Upper lobe of left lung (tissue), 6 donors: ENCODE results near the gene PATE3. TPM values are rescaled to one million over a fixed set of nuclear protein-coding genes. Genes with fewer than 3 reads are reported as not detected.

Experiments
- ATAC-seq, 2 donors: fragments of 200-7000 bp; cut with Tn5 transposase; one replicate each; pipeline ENCODE4 v1.9.1; 2022; ENCODE audit warnings: mild to moderate bottlenecking in 2 of 2, moderate library complexity in 2 of 2; ENCODE audit not compliant: low FRiP score in 2 of 2
- DNase-seq, 2 donors: peaks; one replicate each; pipeline ENCODE4 v3.0.0-alpha.2; 2019 to 2020
- H3K27ac ChIP-seq, 4 donors: fragments of 200-600 bp; sonication (generic); one replicate each; pipeline ENCODE4 v1.5.1; 2016 to 2019
- H3K27me3 ChIP-seq, 4 donors: fragments of 200-600 bp; sonication (generic); one replicate each; pipeline ENCODE4 v1.5.1; 2017 to 2019
- H3K36me3 ChIP-seq, 4 donors: fragments of 200-600 bp; sonication (generic); one replicate each; pipeline ENCODE4 v1.5.1; 2016 to 2019
- H3K4me1 ChIP-seq, 4 donors: fragments of 200-600 bp; sonication (generic); one replicate each; pipeline ENCODE4 v1.5.1; 2018 to 2019
- H3K4me3 ChIP-seq, 4 donors: fragments of 200-600 bp; sonication (generic); one replicate each; pipeline ENCODE4 v1.5.1; 2017 to 2019; ENCODE audit warnings: mild to moderate bottlenecking in 2 of 4, moderate library complexity in 1 of 4
- H3K9me3 ChIP-seq, 4 donors: fragments of 200-600 bp; sonication (generic); one replicate each; pipeline ENCODE4 v1.5.1; 2018 to 2019
- EP300 ChIP-seq, 4 donors: sonication (generic); formaldehyde crosslinking; IDR thresholded peaks; one replicate each; pipeline ENCODE4 v1.5.1; 2017; ENCODE audit warnings: antibody characterized with exemption in 4 of 4, control low read depth in 2 of 4
- POLR2A ChIP-seq, 4 donors: fragments of 450-650 bp; IDR thresholded peaks; one replicate each; pipeline ENCODE4 v1.5.1; 2016 to 2017; ENCODE audit warnings: antibody characterized with exemption in 4 of 4, mild to moderate bottlenecking in 2 of 4
- POLR2AphosphoS5 ChIP-seq, 2 donors: sonication (generic); formaldehyde crosslinking; IDR thresholded peaks; one replicate each; pipeline ENCODE4 v1.5.1; 2017; ENCODE audit warnings: antibody characterized with exemption in 2 of 2
- WGBS, 2 donors: methylation state at CpG; one replicate each; pipeline ENCODE4 v1.1.5; 2017 to 2018; 5-methylcytosine and 5-hydroxymethylcytosine counted together
- total RNA-seq, 6 donors: library from RNA; depleted of rRNA in 4 of 6; stranded (reverse); fragments of >200 nt in 4 of 6; gene quantifications; one replicate each; pipeline versions ENCODE4 v1.1.0 to v1.2.1, GENCODE V29; 2016 to 2021
- TF ChIP-seq, protein P1 (sequence below), 6 experiments: fragments of 450-650 bp in 4 of 6; fragments of 200-600 bp in 2 of 6; sonication (generic) in 2 of 6; IDR thresholded peaks; one replicate each; pipeline ENCODE4 v1.5.1; 2016 to 2019; ENCODE audit warnings: antibody characterized with exemption in 6 of 6
- donor health status: DM: no; HTN: no; CAD: no; lungs with moderate emphysema.
- donor health status: DM: no; HTN: yes; CAD: no; lungs with severe emphysema.

Gene PATE3
- total RNA-seq, 6 donors from 2014 or later, result not detected

DNA sequence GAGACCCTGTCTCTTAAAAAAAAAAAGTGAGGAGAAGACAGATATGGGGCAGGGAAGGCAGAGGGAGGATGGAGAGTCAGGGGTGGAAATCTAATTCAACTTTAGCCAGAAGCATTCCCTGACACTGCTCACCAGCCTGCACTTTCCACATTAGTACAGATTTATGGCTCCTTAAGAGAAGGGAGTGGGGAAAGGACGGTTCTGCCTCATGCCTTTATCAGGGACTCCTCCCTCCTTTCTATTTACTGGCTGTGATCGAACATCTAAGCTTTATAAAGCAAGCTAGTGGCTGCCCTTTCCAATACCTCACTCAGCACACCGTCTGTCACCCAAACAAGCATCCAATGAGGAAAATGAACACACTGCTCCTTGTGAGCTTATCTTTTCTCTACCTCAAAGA lies 45.1 kb downstream of the PATE3 start, which contains the start of gene PATE4:
TSS of gene PATE4 (plus strand) at position 301 of the 400 bp plus-strand sequence. CDS start at position 345, 44 bp downstream.
- ATAC-seq, result no peak
- WGBS, 2 donors, result 49 to 52% methylated on average over 3 of the region's 3 CpGs

DNA sequence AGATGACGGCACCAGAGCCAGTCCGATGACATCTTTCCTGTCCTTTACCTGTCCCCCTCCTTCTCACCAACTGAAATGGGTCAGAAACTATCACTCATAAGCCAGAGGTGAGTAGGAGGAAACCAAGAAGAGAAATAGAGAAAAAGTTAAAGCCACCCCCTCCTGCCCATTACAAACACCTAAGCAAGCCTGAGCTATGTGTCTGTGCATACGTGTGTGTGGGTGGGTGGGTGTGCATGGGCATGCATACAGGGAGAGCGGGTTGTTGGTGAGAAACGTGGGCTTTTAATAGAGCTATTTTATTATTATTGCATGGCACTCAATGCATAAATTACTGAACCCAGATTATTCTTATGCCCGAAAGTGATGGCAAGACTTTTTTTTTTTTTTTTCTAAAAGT lies 47.8 kb downstream of the PATE3 start:
- TF ChIP-seq POLR2A (IDR thresholded peaks at IDR 0.05) (no peak), EP300 (IDR thresholded peaks at IDR 0.05) (no peak), POLR2AphosphoS5 (IDR thresholded peaks at IDR 0.05) (no peak)
- TF ChIP-seq, protein P1, sequence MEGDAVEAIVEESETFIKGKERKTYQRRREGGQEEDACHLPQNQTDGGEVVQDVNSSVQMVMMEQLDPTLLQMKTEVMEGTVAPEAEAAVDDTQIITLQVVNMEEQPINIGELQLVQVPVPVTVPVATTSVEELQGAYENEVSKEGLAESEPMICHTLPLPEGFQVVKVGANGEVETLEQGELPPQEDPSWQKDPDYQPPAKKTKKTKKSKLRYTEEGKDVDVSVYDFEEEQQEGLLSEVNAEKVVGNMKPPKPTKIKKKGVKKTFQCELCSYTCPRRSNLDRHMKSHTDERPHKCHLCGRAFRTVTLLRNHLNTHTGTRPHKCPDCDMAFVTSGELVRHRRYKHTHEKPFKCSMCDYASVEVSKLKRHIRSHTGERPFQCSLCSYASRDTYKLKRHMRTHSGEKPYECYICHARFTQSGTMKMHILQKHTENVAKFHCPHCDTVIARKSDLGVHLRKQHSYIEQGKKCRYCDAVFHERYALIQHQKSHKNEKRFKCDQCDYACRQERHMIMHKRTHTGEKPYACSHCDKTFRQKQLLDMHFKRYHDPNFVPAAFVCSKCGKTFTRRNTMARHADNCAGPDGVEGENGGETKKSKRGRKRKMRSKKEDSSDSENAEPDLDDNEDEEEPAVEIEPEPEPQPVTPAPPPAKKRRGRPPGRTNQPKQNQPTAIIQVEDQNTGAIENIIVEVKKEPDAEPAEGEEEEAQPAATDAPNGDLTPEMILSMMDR (IDR thresholded peaks at IDR 0.05), result no peak
- H3K4me3 ChIP-seq, result no peak overlapping the region
- no peaks in the 10 kb centered on the region for H3K36me3 ChIP-seq
- 70 to 72% methylated on average over 6 of the region's 6 CpGs for WGBS, 2 donors
- H3K27me3 ChIP-seq, result no peaks in the 10 kb centered on the region
- ATAC-seq (no peak), DNase-seq (no peak)
- no peak overlapping the region for H3K27ac ChIP-seq
- H3K4me1 ChIP-seq, result no peaks in the 10 kb centered on the region
- peaks cover 0 to 8% (median 0%) of the 10 kb centered on the region in 4 donors for H3K9me3 ChIP-seq

More for the DNA sequence above, 45.1 kb downstream of the PATE3 start, which contains the start of gene PATE4:
- H3K36me3 ChIP-seq, result no peaks in the 10 kb centered on the region
- no peaks in the 10 kb centered on the region for H3K4me1 ChIP-seq
- H3K27me3 ChIP-seq, result no peaks in the 10 kb centered on the region
- no peak for DNase-seq
- TF ChIP-seq POLR2AphosphoS5 (IDR thresholded peaks at IDR 0.05) (no peak), POLR2A (IDR thresholded peaks at IDR 0.05) (no peak), EP300 (IDR thresholded peaks at IDR 0.05) (no peak)
- TF ChIP-seq, protein P1 (IDR thresholded peaks at IDR 0.05), result no peak
- peaks cover 0 to 8% (median 0%) of the 10 kb centered on the region in 4 donors for H3K9me3 ChIP-seq
- no peak within 1 kb of the TSS for H3K27ac ChIP-seq
- H3K4me3 ChIP-seq, result no peak within 1 kb of the TSS

Other genes with a start within 250 kb of the PATE3 start
- gene EI24, start 218.7 kb upstream of the PATE3 start, total RNA-seq, result 10 to 100 TPM; 31.4 to 80.0 (median 60.4) TPM
- gene STT3A, start 195.3 kb upstream of the PATE3 start, total RNA-seq, result 100 to 1,000 TPM in 1 of 6 donors, 10 to 100 TPM in 5; 41.0 to 131 (median 71.1) TPM
- 1 to 10 TPM; 1.6 to 3.8 (median 2.7) TPM for gene CHEK1, start 163.0 kb upstream of the PATE3 start, total RNA-seq
- not detected for gene ACRV1, start 107.3 kb upstream of the PATE3 start, total RNA-seq
- not detected for gene PATE1, start 41.8 kb upstream of the PATE3 start, total RNA-seq
- gene PATE2, start 9.3 kb upstream of the PATE3 start, total RNA-seq, result not detected
- not detected for gene PATE4, start 45.2 kb downstream of the PATE3 start, total RNA-seq
- gene HYLS1, start 99.5 kb downstream of the PATE3 start, total RNA-seq, result 1 to 10 TPM in 5 of 6 donors, under 1 TPM in 1; 0.55 to 6.3 (median 3.8) TPM
- gene PUS3, start 115.1 kb downstream of the PATE3 start, total RNA-seq, result 10 to 100 TPM in 3 of 6 donors, 1 to 10 TPM in 3; 2.6 to 22.5 (median 10.0) TPM
- under 1 TPM in 1 of 6 donors, not detected in 5; 0.31 TPM for gene DDX25, start 116.4 kb downstream of the PATE3 start, total RNA-seq
- under 1 TPM in 1 of 6 donors, not detected in 5; 0.13 TPM for gene VSIG10L2, start 157.9 kb downstream of the PATE3 start, total RNA-seq